ENCODE data around the gene SLIT3. TPM values are rescaled to one million over a fixed set of nuclear protein-coding genes. Genes with fewer than 3 reads are reported as not detected.

Gene SLIT3
- total RNA-seq, 4 donors from 2014 or later, result 0.72 to 37.4 (median 5.3) TPM

DNA sequence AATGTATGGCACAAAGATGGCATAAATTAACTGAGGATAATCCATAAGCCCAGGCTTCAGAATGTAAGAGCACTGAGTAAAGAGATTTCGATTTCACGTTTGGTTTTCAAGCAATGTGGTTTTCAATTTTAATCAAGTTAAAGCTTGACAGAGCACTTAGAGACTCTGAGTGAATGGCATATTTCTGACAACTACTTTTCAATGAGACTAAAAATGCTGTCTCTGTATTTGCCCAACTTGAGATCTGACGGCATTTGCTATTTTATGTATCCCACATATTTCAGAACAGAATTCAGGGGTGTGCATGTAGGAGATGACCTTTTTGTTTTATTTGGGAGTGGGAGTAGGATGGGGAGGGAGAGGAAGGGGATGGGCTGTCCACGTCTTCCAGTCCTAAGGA lies 441.5 kb downstream of the SLIT3 start:
- no peak overlapping the region for H3K27ac ChIP-seq
- H3K4me3 ChIP-seq, result no peak overlapping the region
- intact Hi-C loops (cut with DNase I), result no loop called here
- H3K36me3 ChIP-seq, result no peaks in the 10 kb centered on the region
- no peaks in the 10 kb centered on the region for H3K9me3 ChIP-seq
- no peaks in the 10 kb centered on the region for H3K4me1 ChIP-seq
- DNase-seq, result no peak
- TF ChIP-seq POLR2A (IDR thresholded peaks at IDR 0.05) (no peak), CTCF (IDR thresholded peaks at IDR 0.05) (no peak)
- 75 to 83% methylated on average over 4 of the region's 4 CpGs for WGBS, 2 donors
- H3K27me3 ChIP-seq, result no peaks in the 10 kb centered on the region

DNA sequence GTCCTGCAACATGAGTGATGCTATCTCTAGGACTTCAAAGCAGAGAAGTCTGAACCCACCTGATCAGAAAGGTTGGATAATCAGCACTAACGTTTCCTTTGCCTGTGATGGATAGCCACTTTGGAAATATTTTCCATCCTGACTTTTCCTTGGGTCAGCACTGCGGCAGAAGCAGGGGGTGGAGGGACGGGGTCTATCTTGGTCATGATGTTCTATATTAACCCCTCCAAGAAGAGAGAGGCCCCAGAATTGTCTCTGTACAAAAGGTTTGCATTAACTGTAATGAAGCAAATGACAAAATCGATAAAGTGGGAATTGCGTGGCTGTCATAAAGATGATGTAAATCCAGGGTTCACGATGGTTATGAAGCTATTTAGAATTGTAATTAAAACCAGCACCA lies 441.9 kb downstream of the SLIT3 start:
- TF ChIP-seq CTCF (IDR thresholded peaks at IDR 0.05), result no peak
- no peak for TF ChIP-seq POLR2A (IDR thresholded peaks at IDR 0.05)
- 68 to 77% methylated on average over 6 of the region's 6 CpGs for WGBS, 2 donors
- no peak overlapping the region for H3K4me3 ChIP-seq
- H3K4me1 ChIP-seq, result no peaks in the 10 kb centered on the region
- no peak for DNase-seq
- no peaks in the 10 kb centered on the region for H3K9me3 ChIP-seq
- no peaks in the 10 kb centered on the region for H3K27me3 ChIP-seq
- H3K27ac ChIP-seq, result no peak overlapping the region
- intact Hi-C loops (cut with DNase I), result no loop called here
- H3K36me3 ChIP-seq, result no peaks in the 10 kb centered on the region

DNA sequence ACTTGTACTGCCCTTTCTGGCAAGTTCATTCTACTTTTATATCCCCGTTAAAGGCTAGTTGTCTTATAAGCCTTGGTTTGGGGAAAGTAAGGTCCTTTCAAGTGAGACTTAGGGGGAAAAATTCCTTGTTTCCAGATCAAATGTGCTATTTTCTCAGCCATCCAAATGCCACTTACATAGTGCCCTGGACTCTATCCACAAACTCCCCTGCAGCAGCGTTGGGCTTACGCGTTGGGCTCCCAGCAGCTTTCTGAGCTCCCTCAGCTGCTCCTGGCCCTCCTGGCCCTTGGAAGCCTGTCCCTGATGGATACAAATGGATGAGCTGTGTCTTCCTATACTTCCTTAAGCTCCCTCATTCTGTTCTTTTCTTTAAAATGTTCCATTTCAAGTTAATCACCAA lies 442.6 kb downstream of the SLIT3 start:
- H3K9me3 ChIP-seq, result no peaks in the 10 kb centered on the region
- H3K36me3 ChIP-seq, result no peaks in the 10 kb centered on the region
- WGBS, 2 donors, result 85 to 92% methylated on average over 4 of the region's 4 CpGs
- intact Hi-C loops (cut with DNase I), result no loop called here
- H3K4me3 ChIP-seq, result no peak overlapping the region
- DNase-seq, result no peak
- H3K27me3 ChIP-seq, result no peaks in the 10 kb centered on the region
- no peak overlapping the region for H3K27ac ChIP-seq
- no peak for TF ChIP-seq POLR2A (IDR thresholded peaks at IDR 0.05)
- TF ChIP-seq CTCF (IDR thresholded peaks at IDR 0.05), result no peak
- H3K4me1 ChIP-seq, result no peaks in the 10 kb centered on the region

DNA sequence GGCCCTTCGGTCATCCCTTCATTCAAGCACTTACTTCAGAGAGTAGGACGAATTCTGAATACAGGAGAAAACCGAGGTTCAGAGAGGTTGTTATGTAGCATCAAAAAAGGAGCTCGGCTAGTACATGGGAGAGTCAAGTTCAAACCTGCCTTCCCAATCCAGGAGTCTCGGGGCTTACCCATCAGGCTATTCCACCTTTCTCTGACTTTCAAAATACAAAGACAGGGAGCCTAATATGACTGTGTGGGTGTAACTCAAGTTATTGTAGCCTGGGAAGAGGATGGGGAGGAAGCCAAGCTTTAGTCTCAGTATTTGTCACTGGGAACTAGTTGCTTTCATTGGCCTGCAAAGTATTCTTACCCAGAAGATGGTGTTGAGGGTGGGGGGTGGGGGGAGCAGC lies 447.0 kb downstream of the SLIT3 start:
- intact Hi-C loops (cut with DNase I), result no loop called here
- no peak overlapping the region for H3K27ac ChIP-seq
- no peaks in the 10 kb centered on the region for H3K9me3 ChIP-seq
- TF ChIP-seq CTCF (IDR thresholded peaks at IDR 0.05) (no peak), POLR2A (IDR thresholded peaks at IDR 0.05) (no peak)
- H3K27me3 ChIP-seq, result peaks cover 0 to 2% (median 0%) of the 10 kb centered on the region in 4 donors
- DNase-seq, result no peak
- H3K36me3 ChIP-seq, result no peaks in the 10 kb centered on the region
- no peaks in the 10 kb centered on the region for H3K4me1 ChIP-seq
- WGBS, 2 donors, result 38 to 52% methylated on average over 4 to 5 of the region's 5 CpGs
- H3K4me3 ChIP-seq, result no peak overlapping the region

- no peak overlapping the region for H3K27ac ChIP-seq
- H3K4me1 ChIP-seq, result no peaks in the 10 kb centered on the region
- DNase-seq, result no peak
- no peak for TF ChIP-seq POLR2A (IDR thresholded peaks at IDR 0.05)
- TF ChIP-seq CTCF (IDR thresholded peaks at IDR 0.05), result no peak
- no peaks in the 10 kb centered on the region for H3K9me3 ChIP-seq
- peaks cover 0 to 10% (median 0%) of the 10 kb centered on the region in 4 donors for H3K27me3 ChIP-seq
- H3K4me3 ChIP-seq, result no peak overlapping the region
- WGBS, 2 donors, result 40 to 49% methylated on average over 4 of the region's 4 CpGs
- intact Hi-C loops (cut with DNase I), result no loop called here
- H3K36me3 ChIP-seq, result no peaks in the 10 kb centered on the region
Observed at GRCh38 chr5:168852329-168852728, 448.6 kb downstream of the SLIT3 start.
